ENCODE measurements around the gene RIMS3.
A peak's percentile ranks its signal among the peaks of the same experiment; 100 is the strongest.
"Not testable (repeated sequence)": the region's sequence is repeated elsewhere in the genome, so short reads cannot be mapped to it uniquely, and the experiment has no call there.

Gene RIMS3

DNA sequence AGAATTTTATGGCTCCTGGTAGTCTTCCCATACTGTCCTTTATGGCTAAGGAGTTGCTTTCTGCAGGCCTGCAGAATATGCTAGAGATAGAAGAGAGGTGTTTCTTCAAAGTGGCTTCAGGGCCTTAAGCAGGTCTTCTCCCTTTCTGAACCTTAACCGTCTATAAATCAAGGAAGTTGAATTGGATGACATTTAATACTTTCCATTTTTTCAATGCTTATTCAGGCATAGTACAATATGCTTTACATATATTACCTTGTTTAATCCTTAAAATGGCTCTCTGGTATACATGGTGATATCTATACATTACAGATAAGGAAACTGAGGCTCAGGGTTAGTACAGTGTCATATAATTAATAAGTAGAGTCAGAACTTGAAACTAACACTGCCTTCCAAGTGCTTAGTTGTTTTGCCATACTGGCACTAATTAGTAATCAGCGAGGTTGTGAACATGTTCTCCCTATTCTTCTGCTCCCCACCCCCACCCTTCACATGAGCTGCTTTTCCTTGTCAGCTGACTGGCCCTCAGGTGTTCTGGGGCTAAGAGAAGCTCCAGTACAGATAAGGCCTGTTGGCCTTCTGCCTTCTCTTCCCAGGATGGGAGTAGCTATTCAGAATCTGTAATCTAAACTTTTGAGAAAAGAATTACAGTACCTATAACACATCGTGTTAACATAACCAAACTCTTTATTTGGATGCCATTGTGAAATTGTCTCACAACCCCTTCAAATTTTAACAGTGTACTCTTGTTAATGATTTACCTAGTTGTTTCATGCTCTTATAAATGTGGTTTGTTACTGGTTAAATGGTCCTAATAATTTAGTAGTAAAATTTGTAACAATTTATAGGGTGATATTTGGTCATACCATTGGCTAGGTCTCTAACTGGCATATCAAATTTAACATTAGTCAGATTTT is 39.6 kb upstream of the RIMS3 start:
- Histone ChIP-seq H3K4me3 (ENCODE audit: low read length) (no peak overlapping the region), H3K9ac (ENCODE audit: low read length) (no peak overlapping the region), H3K36me3 (ENCODE audit: control insufficient read depth, insufficient read depth, low read length, severe bottlenecking) (no peaks in the 10 kb centered on the region), H3K27me3 (replicated peaks; ENCODE audit: control insufficient read depth, insufficient read depth, low read length) (no peaks in the 10 kb centered on the region), H3K9me3 (ENCODE audit: control insufficient read depth, low read length) (no peaks in the 10 kb centered on the region), H3K4me1 (ENCODE audit: control insufficient read depth, insufficient read depth, low read length) (peaks cover 14% of the 10 kb centered on the region)
- DNase-seq (ENCODE audit: low read depth): no peak

DNA sequence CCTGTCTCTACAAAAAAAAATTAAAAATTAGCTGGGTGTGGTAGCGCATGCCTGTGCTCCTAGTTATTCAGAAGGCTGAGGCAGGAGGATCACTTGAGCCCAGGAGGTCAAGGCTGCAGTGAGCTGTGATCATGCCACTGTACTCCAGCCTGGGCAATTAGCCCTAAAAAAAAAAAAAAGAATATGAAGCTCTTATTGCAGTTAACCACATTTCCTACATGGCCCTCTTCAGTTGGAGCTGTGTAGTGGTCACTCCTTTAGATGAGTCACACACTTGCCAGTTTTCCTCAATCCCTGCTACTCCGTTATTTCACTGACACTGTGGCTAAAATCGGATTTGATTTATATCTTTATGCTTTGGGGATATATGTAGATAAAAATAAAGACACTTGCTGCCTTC is 37.8 kb upstream of the RIMS3 start:
- Histone ChIP-seq H3K9ac (ENCODE audit: low read length) (no peak overlapping the region), H3K36me3 (ENCODE audit: control insufficient read depth, insufficient read depth, low read length, severe bottlenecking) (no peaks in the 10 kb centered on the region), H3K27me3 (replicated peaks; ENCODE audit: control insufficient read depth, insufficient read depth, low read length) (no peaks in the 10 kb centered on the region), H3K4me3 (ENCODE audit: low read length) (no peak overlapping the region), H3K4me1 (ENCODE audit: control insufficient read depth, insufficient read depth, low read length) (peaks cover 17% of the 10 kb centered on the region), H3K9me3 (ENCODE audit: control insufficient read depth, low read length) (no peaks in the 10 kb centered on the region)
- peak; percentile 12 for DNase-seq (ENCODE audit: low read depth)

DNA sequence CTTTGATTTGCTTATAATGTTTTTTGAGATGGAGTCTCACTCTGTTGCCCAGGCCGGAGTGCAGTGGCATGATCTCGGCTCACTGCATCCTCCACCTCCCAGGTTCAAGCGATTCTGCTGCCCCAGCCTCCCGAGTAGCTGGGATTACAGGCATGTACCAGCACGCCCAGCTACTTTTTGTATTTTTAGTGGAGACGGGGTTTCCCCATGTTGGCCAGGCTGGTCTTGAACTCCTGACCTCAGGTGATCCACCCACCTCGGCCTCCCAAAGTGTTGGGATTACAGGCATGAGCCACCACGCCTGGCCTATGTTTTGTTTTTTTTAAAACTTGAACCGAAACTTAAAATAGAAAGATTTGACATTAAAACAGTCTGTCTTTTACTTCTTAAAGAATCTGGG is 37.3 kb upstream of the RIMS3 start:
- H3K36me3 ChIP-seq (ENCODE audit: control insufficient read depth, insufficient read depth, low read length, severe bottlenecking); H3K4me3 ChIP-seq (ENCODE audit: low read length); H3K27me3 ChIP-seq (replicated peaks; ENCODE audit: control insufficient read depth, insufficient read depth, low read length); H3K9ac ChIP-seq (ENCODE audit: low read length); H3K9me3 ChIP-seq (ENCODE audit: control insufficient read depth, low read length); DNase-seq (ENCODE audit: low read depth): not testable (repeated sequence)
- peaks cover 18% of the 10 kb centered on the region for H3K4me1 ChIP-seq (ENCODE audit: control insufficient read depth, insufficient read depth, low read length)

DNA sequence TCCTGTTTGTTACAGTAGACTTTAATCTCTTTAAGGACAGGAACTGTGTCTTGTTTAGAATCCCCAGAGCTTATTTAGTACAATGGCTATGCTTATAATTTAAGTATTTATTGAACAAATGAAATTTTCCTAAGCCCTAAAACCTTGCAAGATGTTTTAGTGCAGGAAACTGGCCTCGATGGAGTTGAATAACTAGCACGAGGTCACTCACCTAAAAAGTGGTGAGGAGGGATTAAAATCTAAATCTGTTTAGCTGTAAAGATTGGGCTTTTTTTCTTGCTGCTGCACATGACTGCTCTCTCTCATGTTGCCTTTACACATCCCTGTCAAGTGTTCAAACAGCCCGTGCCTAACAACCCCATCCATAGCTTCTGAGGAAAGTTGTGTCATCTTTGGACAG is 36.2 kb upstream of the RIMS3 start:
- H3K4me1 ChIP-seq (ENCODE audit: control insufficient read depth, insufficient read depth, low read length): peaks cover 25% of the 10 kb centered on the region
- H3K4me3 ChIP-seq (ENCODE audit: low read length): no peak overlapping the region
- no peaks in the 10 kb centered on the region for H3K27me3 ChIP-seq (replicated peaks; ENCODE audit: control insufficient read depth, insufficient read depth, low read length)
- DNase-seq (ENCODE audit: low read depth): no peak
- H3K9me3 ChIP-seq (ENCODE audit: control insufficient read depth, low read length): no peaks in the 10 kb centered on the region
- no peaks in the 10 kb centered on the region for H3K36me3 ChIP-seq (ENCODE audit: control insufficient read depth, insufficient read depth, low read length, severe bottlenecking)
- H3K9ac ChIP-seq (ENCODE audit: low read length): no peak overlapping the region

DNA sequence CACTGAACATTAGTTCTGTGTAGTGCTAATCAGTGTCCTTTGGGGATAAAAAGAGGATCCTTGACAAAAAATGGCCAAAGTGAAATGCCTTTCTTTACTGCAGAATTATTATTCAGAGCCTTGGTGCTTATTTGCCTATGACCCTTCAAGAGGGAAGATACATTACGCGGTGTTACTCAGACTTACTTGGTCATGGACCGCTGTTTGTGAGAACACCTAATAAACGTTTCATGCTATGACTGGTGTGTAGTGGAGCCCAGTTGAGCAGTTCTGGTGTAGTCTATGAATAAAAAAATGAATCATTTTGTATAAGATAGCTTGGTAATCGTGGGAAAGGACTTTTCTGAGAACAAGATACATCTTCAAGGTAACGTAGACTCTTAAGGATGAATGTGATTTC is 34.3 kb upstream of the RIMS3 start:
- peaks cover 28% of the 10 kb centered on the region for H3K4me1 ChIP-seq (ENCODE audit: control insufficient read depth, insufficient read depth, low read length)
- H3K36me3 ChIP-seq (ENCODE audit: control insufficient read depth, insufficient read depth, low read length, severe bottlenecking): no peaks in the 10 kb centered on the region
- no peak overlapping the region for H3K4me3 ChIP-seq (ENCODE audit: low read length)
- DNase-seq (ENCODE audit: low read depth): no peak
- H3K27me3 ChIP-seq (replicated peaks; ENCODE audit: control insufficient read depth, insufficient read depth, low read length): no peaks in the 10 kb centered on the region
- H3K9ac ChIP-seq (ENCODE audit: low read length): no peak overlapping the region
- no peaks in the 10 kb centered on the region for H3K9me3 ChIP-seq (ENCODE audit: control insufficient read depth, low read length)

DNA sequence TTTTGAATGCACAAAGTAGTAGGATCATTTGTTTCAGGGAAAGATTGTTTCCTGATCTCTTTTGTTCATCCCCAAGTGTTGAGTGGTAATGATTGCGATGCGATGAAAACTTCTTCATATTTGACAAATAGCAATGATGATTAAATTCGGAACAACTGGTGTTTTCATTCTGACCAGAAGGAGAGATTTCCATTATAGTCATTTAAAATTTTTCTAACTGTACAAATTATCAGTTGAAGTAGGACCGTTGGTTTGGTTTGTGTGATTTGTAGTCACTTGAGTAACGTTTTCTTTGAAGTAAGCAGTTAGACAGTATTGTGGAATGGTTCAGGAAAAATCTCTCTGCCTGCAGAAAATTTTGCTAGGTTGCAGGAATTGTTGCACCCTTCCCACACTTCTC is 32.0 kb upstream of the RIMS3 start:
- no peak overlapping the region for H3K4me3 ChIP-seq (ENCODE audit: low read length)

DNA sequence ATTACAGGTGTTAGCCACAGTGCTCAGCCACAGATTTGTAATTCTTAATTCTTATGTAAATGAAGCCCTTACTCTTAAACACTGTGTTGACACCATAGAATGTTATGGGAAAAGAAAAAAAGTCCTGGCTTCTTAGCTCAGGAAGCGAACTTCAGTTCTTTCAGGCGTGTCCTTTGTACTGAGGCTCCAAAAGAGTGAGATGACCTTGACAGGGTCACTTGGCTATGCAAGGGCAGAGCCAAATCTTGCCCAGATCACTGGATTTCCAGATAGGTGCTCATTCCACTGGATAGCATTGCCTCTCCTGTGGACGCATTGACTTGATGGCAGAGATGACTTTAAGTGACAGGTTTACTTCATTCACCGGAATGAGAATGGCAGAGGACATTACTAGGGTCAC is 30.8 kb upstream of the RIMS3 start:
- Histone ChIP-seq H3K36me3 (ENCODE audit: control insufficient read depth, insufficient read depth, low read length, severe bottlenecking) (no peaks in the 10 kb centered on the region), H3K27me3 (replicated peaks; ENCODE audit: control insufficient read depth, insufficient read depth, low read length) (no peaks in the 10 kb centered on the region), H3K4me3 (ENCODE audit: low read length) (no peak overlapping the region), H3K9ac (ENCODE audit: low read length) (no peak overlapping the region), H3K9me3 (ENCODE audit: control insufficient read depth, low read length) (no peaks in the 10 kb centered on the region), H3K4me1 (ENCODE audit: control insufficient read depth, insufficient read depth, low read length) (peaks cover 34% of the 10 kb centered on the region)
- DNase-seq (ENCODE audit: low read depth): no peak

More for the DNA sequence above, 32.0 kb upstream of the RIMS3 start:
- no peaks in the 10 kb centered on the region for H3K27me3 ChIP-seq (replicated peaks; ENCODE audit: control insufficient read depth, insufficient read depth, low read length)
- DNase-seq (ENCODE audit: low read depth): no peak
- H3K9ac ChIP-seq (ENCODE audit: low read length): no peak overlapping the region
- H3K4me1 ChIP-seq (ENCODE audit: control insufficient read depth, insufficient read depth, low read length): peaks cover 32% of the 10 kb centered on the region
- H3K36me3 ChIP-seq (ENCODE audit: control insufficient read depth, insufficient read depth, low read length, severe bottlenecking): no peaks in the 10 kb centered on the region
- no peaks in the 10 kb centered on the region for H3K9me3 ChIP-seq (ENCODE audit: control insufficient read depth, low read length)

DNA sequence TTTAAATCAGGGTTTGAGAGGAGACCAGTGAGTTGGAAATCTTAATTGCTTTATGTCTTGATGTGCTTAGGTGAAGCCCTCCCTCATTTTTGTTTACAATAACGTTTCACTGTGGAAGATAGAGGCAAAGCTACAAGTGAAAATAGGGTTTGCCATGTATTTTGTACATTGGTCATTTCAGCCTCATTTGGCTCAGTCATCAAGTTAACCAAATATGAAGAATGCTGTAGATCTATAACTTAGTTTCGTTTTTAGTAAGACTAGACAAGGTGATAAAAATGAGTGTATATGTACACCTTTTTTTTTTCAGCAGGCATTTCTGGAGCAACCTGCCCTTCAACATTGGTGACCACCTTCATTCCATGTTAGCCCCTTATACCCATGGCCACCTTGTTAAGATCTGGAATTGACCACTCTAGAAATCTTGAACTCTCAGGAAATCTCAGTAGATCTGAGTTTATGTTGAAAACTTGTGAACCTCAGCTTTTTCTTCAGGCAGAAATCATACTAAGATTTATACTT is 28.9 kb upstream of the RIMS3 start:
- H3K4me1 ChIP-seq (ENCODE audit: control insufficient read depth, insufficient read depth, low read length): peaks cover 28% of the 10 kb centered on the region
- H3K4me3 ChIP-seq (ENCODE audit: low read length): no peak overlapping the region
- no peak overlapping the region for H3K9ac ChIP-seq (ENCODE audit: low read length)
- H3K27me3 ChIP-seq (replicated peaks; ENCODE audit: control insufficient read depth, insufficient read depth, low read length): no peaks in the 10 kb centered on the region
- no peaks in the 10 kb centered on the region for H3K36me3 ChIP-seq (ENCODE audit: control insufficient read depth, insufficient read depth, low read length, severe bottlenecking)
- H3K9me3 ChIP-seq (ENCODE audit: control insufficient read depth, low read length): no peaks in the 10 kb centered on the region
- no peak for DNase-seq (ENCODE audit: low read depth)

DNA sequence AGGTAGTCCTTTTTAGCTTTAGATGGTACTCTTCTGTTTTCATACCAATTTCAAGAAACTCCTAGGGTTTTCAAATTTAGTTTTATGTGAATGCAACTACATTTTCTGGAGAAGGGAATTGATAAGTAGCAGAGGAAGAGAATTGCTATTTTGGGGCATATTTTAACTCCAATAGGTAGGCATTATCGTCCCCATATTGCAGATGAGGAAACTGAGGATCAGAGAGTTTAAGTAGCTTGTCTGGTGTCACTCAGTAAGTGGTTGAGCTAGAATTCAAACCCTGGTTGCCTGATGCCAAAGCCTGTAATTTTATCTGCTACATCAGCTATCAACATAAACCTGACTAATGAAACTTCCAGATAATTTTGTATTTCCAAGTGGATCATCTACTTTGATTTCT is 27.9 kb upstream of the RIMS3 start:
- peaks cover 22% of the 10 kb centered on the region for H3K4me1 ChIP-seq (ENCODE audit: control insufficient read depth, insufficient read depth, low read length)
- no peaks in the 10 kb centered on the region for H3K9me3 ChIP-seq (ENCODE audit: control insufficient read depth, low read length)
- no peak for DNase-seq (ENCODE audit: low read depth)
- H3K36me3 ChIP-seq (ENCODE audit: control insufficient read depth, insufficient read depth, low read length, severe bottlenecking): no peaks in the 10 kb centered on the region
- peak overlapping the region; percentile 94 for H3K4me3 ChIP-seq (ENCODE audit: low read length)
- H3K27me3 ChIP-seq (replicated peaks; ENCODE audit: control insufficient read depth, insufficient read depth, low read length): no peaks in the 10 kb centered on the region
- peak overlapping the region; percentile 99 for H3K9ac ChIP-seq (ENCODE audit: low read length)

DNA sequence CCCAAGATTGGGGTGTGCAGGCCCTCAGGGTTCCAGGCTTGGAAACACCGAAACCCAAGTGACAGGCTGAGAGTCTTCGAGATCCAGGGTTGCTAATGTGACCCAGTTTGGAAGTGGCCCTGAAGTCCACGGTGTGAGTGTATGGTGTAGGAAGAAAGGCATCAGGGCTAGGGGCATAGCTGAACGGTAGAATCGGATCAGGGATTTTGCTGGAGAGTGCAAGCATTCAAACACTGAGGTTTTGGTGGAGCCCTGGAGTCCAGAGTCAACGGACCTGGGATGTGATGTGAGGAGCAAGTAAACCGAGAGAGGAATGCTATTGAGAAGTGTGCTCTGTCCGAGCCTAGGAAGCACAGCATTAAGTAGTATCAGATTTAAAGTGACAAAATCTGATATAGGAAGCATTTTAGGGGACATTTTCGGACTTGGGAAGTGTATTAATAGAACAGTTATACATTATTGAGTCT is 27.0 kb upstream of the RIMS3 start:
- H3K36me3 ChIP-seq (ENCODE audit: control insufficient read depth, insufficient read depth, low read length, severe bottlenecking): no peaks in the 10 kb centered on the region
- no peaks in the 10 kb centered on the region for H3K27me3 ChIP-seq (replicated peaks; ENCODE audit: control insufficient read depth, insufficient read depth, low read length)
- no peaks in the 10 kb centered on the region for H3K9me3 ChIP-seq (ENCODE audit: control insufficient read depth, low read length)
- peak overlapping the region; percentile 94 for H3K4me3 ChIP-seq (ENCODE audit: low read length)
- H3K9ac ChIP-seq (ENCODE audit: low read length): peak overlapping the region; percentile 99
- peaks cover 17% of the 10 kb centered on the region for H3K4me1 ChIP-seq (ENCODE audit: control insufficient read depth, insufficient read depth, low read length)
- peak; percentile 57 for DNase-seq (ENCODE audit: low read depth)

DNA sequence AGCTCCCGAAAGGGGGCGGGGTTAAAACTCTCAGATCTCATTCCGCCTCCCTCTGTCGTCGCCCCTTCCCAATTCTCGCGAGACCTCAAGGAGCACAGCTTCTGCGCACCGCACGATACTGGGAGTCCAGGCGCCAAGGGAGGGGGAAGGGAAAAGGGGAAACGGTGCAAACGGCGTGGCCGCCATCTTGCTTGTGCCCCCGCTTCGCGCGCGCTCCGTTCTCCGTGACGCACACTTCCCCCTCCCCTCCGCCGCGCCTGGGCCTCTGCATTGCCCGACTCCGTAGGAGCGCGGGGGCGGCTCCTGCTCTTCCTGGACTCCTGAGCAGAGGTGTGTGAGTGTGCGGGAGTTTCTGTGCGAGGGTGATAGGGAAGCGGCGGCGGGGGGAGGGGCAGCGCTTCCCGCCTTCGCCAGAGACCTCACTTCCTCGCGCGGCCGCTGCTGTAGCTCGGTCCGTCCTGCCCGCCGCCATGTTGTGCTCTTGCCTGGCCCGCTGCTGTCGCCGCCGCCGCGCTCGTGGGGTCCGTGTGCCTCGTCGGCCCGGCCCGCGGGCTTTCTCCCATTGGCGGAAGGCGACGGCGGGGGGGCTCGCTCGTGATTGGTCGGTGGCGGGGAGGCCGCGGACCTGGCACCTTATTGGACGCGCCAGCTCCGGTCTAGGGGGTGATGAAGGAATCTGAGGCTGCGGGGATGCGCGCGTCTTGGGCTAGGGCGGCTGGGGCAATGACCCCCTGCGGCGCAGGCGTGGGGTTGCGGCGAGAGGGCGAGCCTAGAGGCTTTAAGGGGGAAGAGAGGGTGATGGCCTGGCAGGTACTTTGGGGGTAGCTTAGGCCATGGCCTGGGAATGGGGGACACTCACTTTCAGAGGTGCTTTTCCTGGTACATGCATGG is 26.3 kb upstream of the RIMS3 start, which contains the start of gene NFYC:
Gene NFYC, plus strand, starts transcription at position 167 of the 891 bp plus-strand sequence. CDS start 47,140 bp downstream, outside the sequence.
- Histone ChIP-seq H3K9me3 (ENCODE audit: control insufficient read depth, low read length) (no peaks in the 10 kb centered on the region), H3K27me3 (replicated peaks; ENCODE audit: control insufficient read depth, insufficient read depth, low read length) (no peaks in the 10 kb centered on the region), H3K4me1 (ENCODE audit: control insufficient read depth, insufficient read depth, low read length) (peaks cover 15% of the 10 kb centered on the region), H3K36me3 (ENCODE audit: control insufficient read depth, insufficient read depth, low read length, severe bottlenecking) (peaks cover 5% of the 10 kb centered on the region), H3K4me3 (ENCODE audit: low read length) (peak within 1 kb of the TSS; percentile 94), H3K9ac (ENCODE audit: low read length) (peak within 1 kb of the TSS; percentile 99)
- peak; percentile 100 for DNase-seq (ENCODE audit: low read depth)

Measured in adipocyte (in vitro differentiated cells).